Progenitor cell of endocrine pancreas (in vitro differentiated cells): Measurements from ENCODE around the gene PPP1R3G. TPM values are rescaled to one million over a fixed set of nuclear protein-coding genes. Genes with fewer than 3 reads are reported as not detected.
A peak's percentile ranks its signal among the peaks of the same experiment; 100 is the strongest.

Experiments
- DNase-seq: peaks from one replicate; pipeline ENCODE4 v3.0.0; 2021; ENCODE audit warnings: low spot score; ENCODE audit not compliant: unreplicated experiment
- H3K27ac Mint-ChIP-seq: 2 replicates; pipeline ENCODE4 v1.8.0; 2021; ENCODE audit warnings: mild to moderate bottlenecking, moderate library complexity, mixed read lengths
- H3K27me3 Mint-ChIP-seq: 2 replicates; pipeline ENCODE4 v1.8.0; 2021; ENCODE audit warnings: mixed read lengths
- H3K36me3 Mint-ChIP-seq: 2 replicates; pipeline ENCODE4 v1.8.0; 2022; ENCODE audit warnings: mixed read lengths; ENCODE audit not compliant: insufficient read depth
- H3K4me1 Mint-ChIP-seq: 2 replicates; pipeline ENCODE4 v1.8.0; 2021; ENCODE audit warnings: low read depth, mixed read lengths
- H3K4me3 Mint-ChIP-seq: 2 replicates; pipeline ENCODE4 v1.8.0; 2021; ENCODE audit warnings: low read depth, mild to moderate bottlenecking, moderate library complexity, mixed read lengths
- H3K9me3 Mint-ChIP-seq: 2 replicates; pipeline ENCODE4 v1.8.0; 2021; ENCODE audit warnings: low read depth, mixed read lengths
- CTCF ChIP-seq: fragments of 200-600 bp; sonication (generic); IDR thresholded peaks from one replicate; pipeline ENCODE4 v1.5.0; 2021; ENCODE audit warnings: antibody characterized with exemption, mild to moderate bottlenecking; ENCODE audit not compliant: unreplicated experiment
- long read RNA-seq: library from polyadenylated mRNA; unstranded; transcript quantifications from one replicate; pipeline ENCODE4 v2.0.0, GENCODE V29; 2020
- total RNA-seq: library from RNA; stranded (reverse); gene quantifications from 2 replicates; pipeline ENCODE4 v1.2.1, GENCODE V29; 2021

The PPP1R3G gene
- total RNA-seq = 0.07 TPM in 1 of 2 replicates, not detected in the other
- long read RNA-seq = 0 reads

- no peaks in the 10 kb centered on the region for H3K9me3 Mint-ChIP-seq
- peaks cover 2% of the 10 kb centered on the region for H3K4me1 Mint-ChIP-seq
- TF ChIP-seq CTCF = no peak
- H3K27me3 Mint-ChIP-seq = peaks cover 67% of the 10 kb centered on the region
- peak within 1 kb of the TSS; percentile 72 for H3K4me3 Mint-ChIP-seq
- H3K36me3 Mint-ChIP-seq = no peaks in the 10 kb centered on the region
- no peak for DNase-seq
- H3K27ac Mint-ChIP-seq = no peak within 1 kb of the TSS
Observed at GRCh38 chr6:5084781-5085647, at the start of gene PPP1R3G. Gene PPP1R3G, plus strand, starts transcription at chr6:5085341. Its CDS starts 145 bp downstream, at chr6:5085486.

- DNase-seq = peak; percentile 23
- peaks cover 21% of the 10 kb centered on the region for H3K27me3 Mint-ChIP-seq
- TF ChIP-seq CTCF = peak; percentile 37
- H3K4me1 Mint-ChIP-seq = peaks cover 13% of the 10 kb centered on the region
- no peak overlapping the region for H3K4me3 Mint-ChIP-seq
- no peaks in the 10 kb centered on the region for H3K9me3 Mint-ChIP-seq
- H3K27ac Mint-ChIP-seq = no peak overlapping the region
- H3K36me3 Mint-ChIP-seq = no peaks in the 10 kb centered on the region
Observed at GRCh38 chr6:5036269-5036668, 48.9 kb upstream of the PPP1R3G start.

GRCh38 chr6:5041955-5042354, 43.2 kb upstream of the PPP1R3G start:
- no peak for TF ChIP-seq CTCF
- Mint-ChIP-seq H3K27ac (no peak overlapping the region), H3K27me3 (no peaks in the 10 kb centered on the region), H3K4me3 (no peak overlapping the region), H3K4me1 (no peaks in the 10 kb centered on the region), H3K36me3 (no peaks in the 10 kb centered on the region), H3K9me3 (no peaks in the 10 kb centered on the region)
- DNase-seq = no peak

GRCh38 chr6:5042436-5042835, 42.7 kb upstream of the PPP1R3G start:
- Mint-ChIP-seq H3K27ac (no peak overlapping the region), H3K36me3 (no peaks in the 10 kb centered on the region), H3K4me1 (no peaks in the 10 kb centered on the region), H3K9me3 (no peaks in the 10 kb centered on the region), H3K27me3 (no peaks in the 10 kb centered on the region), H3K4me3 (no peak overlapping the region)
- no peak for TF ChIP-seq CTCF
- DNase-seq = no peak

- TF ChIP-seq CTCF = no peak
- no peak overlapping the region for H3K27ac Mint-ChIP-seq
- no peak for DNase-seq
- peaks cover 4% of the 10 kb centered on the region for H3K9me3 Mint-ChIP-seq
- H3K4me3 Mint-ChIP-seq = no peak overlapping the region
- H3K36me3 Mint-ChIP-seq = no peaks in the 10 kb centered on the region
- no peaks in the 10 kb centered on the region for H3K4me1 Mint-ChIP-seq
- H3K27me3 Mint-ChIP-seq = no peaks in the 10 kb centered on the region
Observed at GRCh38 chr6:5044866-5045265, 40.3 kb upstream of the PPP1R3G start.
